AG10803 (cell line): ENCODE results near the gene PRKCZ.

Experiments used
- DNase-seq: peaks from one replicate; pipeline ENCODE4 v3.0.0; 2010; ENCODE audit warnings: low read depth
- H3K4me3 ChIP-seq: 2 replicates; pipeline ENCODE4 v1.5.1; 2011; ENCODE audit warnings: mild to moderate bottlenecking, low read length, control low read depth
- TF ChIP-seq, protein P1 (sequence below): conservative IDR thresholded peaks from 2 replicates; pipeline ENCODE4 v1.5.1; 2011; ENCODE audit warnings: mild to moderate bottlenecking, low read length, control low read depth, inconsistent platforms

Gene PRKCZ

DNA sequence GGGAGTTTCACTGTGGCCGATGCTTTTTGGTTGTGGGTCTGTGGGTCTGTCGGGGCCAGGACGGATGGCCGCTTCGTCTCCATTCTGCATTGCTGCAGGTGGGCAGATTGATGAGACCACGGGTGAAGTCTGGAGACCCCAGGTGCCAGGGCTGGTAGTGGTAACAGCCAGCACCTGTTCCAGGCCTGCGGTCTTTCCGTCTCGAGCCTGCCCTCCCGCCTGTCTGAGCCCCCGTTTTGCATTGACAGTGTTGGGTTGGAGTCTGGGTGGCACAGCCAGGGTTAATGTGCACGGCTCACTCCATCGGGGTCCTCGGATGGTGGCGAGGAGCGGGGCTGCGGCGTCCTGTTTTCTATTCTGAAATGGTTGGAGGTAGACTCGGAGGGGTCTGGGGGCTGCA, 24.2 kb downstream of the PRKCZ start:
- TF ChIP-seq, protein P1, sequence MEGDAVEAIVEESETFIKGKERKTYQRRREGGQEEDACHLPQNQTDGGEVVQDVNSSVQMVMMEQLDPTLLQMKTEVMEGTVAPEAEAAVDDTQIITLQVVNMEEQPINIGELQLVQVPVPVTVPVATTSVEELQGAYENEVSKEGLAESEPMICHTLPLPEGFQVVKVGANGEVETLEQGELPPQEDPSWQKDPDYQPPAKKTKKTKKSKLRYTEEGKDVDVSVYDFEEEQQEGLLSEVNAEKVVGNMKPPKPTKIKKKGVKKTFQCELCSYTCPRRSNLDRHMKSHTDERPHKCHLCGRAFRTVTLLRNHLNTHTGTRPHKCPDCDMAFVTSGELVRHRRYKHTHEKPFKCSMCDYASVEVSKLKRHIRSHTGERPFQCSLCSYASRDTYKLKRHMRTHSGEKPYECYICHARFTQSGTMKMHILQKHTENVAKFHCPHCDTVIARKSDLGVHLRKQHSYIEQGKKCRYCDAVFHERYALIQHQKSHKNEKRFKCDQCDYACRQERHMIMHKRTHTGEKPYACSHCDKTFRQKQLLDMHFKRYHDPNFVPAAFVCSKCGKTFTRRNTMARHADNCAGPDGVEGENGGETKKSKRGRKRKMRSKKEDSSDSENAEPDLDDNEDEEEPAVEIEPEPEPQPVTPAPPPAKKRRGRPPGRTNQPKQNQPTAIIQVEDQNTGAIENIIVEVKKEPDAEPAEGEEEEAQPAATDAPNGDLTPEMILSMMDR, result no peak

DNA sequence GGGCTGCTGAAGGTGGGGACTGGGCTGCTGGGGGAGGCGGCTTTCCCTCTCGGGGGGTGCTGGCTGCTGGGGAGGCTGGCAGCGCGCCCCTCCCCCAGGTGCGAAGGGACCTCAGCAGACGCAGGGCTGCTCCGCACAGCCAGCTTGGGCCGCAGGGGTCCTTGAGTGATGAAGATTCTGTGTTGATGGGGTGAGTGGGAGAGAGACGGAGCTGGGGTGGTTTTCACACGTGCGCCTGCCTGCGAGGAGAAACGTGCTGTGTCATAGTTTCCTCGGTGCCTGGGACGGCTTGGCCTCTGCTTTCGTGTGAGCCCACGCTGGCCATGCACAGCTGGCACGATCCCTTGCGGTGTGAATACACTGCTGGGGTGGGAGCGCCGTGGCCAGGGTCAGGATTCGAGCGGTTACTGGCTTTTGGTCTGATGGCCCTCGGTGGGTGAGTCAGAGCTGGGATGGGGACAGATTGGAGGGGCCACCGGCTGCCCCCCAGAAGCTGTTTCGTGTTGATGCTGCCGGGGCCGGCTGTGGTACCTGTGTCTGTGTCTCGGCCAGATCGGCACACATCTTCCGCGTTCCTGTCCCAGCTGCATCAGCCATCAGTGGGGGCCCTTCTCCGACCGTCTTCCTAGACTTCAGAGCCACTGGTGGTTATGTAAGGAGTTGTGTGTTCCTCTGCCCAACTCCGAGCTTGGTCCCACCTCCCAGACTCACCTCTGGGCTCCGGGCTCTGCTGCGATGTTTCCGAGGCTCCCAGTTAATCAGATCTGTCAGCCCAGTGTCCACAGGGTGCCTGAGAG, 24.9 kb downstream of the PRKCZ start:
- TF ChIP-seq, protein P1, result no peak
- no peak for DNase-seq
- no peak overlapping the region for H3K4me3 ChIP-seq

More for the DNA sequence above, 24.2 kb downstream of the PRKCZ start:
- no peak overlapping the region; the same call in 1 of the 2 replicates for H3K4me3 ChIP-seq
- DNase-seq, result no peak

DNA sequence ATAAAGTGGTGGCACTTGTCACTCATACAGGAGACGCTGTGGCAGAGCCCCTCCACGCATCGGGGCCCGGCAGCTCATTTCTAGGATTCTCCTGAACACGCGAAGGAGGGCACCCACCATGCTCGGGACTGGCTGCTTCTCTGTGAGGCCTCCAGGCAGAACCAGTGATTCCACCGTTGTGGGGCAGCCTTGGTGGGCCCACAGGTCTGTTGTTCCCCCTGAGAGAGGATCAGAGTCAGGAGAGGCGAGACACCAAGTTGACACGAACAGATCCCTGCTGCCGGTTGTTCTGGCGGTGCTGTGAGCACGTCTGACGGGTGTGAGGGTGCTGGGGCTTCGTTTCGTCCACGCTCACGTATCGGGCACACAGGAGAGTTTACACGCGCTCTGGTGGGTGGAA, 26.6 kb downstream of the PRKCZ start:
- TF ChIP-seq, protein P1, result no peak
- no peak for DNase-seq
- H3K4me3 ChIP-seq, result no peak overlapping the region

DNA sequence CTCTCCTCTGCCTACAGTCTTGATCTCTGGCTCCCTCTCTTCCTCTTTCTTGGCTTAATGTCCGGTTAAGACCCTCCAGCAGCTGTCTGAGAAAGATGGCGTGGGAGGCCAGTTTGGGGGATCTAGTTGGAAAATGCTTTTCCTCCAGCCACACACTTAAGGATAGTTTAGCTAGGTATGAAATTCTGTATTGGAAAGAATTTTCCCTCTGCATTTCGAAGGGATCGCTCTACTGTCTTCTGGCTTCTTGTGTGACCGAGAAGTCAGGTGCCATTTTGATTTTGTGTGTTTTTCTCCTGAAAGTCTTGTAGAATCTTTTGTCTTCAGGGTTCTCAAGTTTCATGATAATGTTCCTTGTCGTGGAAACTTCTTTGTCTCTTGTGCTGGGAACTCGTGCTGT, 28.0 kb downstream of the PRKCZ start:
- H3K4me3 ChIP-seq, result no peak overlapping the region
- DNase-seq, result no peak
- TF ChIP-seq, protein P1, result no peak

DNA sequence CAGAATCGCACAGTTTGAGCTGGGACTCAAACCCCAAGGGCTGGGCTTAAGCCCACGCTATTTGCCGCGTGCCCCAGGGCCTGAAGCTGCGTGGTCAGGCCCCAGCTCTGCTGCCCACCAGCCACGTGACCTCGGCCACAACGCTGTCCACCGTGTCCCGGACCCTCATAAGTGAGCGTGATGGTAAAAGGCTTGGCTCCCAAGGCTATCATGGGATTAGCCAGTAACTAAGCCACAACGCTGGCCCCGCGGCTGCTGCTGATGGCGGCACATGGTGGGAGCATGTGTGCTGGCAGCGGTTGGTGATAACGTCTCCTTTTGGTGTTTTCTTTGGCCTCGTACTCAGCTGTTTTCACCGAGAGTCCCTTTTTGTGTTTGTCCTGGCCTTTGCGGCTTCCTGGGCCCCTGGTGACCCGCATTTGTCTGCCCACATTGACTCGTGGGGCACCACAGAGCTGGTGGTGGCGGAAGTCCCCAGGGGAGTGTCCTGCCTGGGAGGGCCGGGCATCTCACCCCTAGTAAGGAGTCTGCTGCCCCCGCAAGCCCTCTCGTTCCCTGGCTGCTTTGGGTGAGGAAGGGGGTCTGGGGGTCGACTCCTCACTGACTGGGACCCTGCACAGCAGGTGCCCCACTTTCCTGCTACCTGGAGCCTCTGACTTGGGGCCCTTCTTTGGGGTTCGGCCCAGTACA, 29.3 kb downstream of the PRKCZ start:
- H3K4me3 ChIP-seq, result no peak overlapping the region
- DNase-seq, result no peak
- TF ChIP-seq, protein P1, result no peak

DNA sequence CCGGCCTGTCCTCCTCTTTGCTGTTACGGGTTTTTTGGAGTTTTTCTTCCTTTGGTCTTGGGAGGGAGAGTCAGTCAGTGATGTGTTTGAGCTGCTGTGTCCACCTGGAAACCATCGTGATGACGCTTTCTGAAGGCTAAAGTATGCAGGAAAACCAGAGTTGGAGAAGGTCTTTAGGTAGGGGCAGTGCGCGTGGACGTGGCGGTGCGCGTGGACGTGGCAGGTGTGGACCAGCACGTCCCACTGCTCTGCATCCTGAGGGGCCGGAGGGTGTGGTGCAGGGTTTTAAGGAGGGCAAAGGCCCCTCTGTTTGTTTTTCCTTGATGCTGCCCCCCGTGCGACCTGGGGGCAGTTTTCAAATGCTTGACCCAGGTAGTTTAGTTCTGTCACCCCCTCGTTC, 29.9 kb downstream of the PRKCZ start:
- TF ChIP-seq, protein P1, result no peak
- H3K4me3 ChIP-seq, result no peak overlapping the region

DNA sequence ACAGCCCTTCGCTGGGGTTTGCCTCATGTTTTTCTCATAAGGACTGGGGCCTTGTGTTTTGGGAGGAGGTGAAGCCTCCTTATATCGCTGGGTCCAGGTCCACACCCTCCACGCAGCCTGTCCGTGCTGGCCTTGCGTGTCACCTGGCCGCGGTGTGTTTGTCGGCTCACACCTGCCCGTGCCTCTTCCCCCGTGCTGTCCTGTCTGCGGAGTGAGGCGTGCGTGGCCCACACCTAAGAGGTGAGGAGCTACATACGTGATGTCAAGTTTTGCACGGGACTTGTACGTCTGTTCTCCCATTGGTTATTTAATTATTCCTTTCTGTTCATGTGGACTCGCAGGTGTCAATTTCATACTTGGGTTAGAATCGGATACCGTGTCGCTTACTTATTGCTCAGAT, 30.7 kb downstream of the PRKCZ start:
- no peak for DNase-seq
- TF ChIP-seq, protein P1, result no peak

More for the DNA sequence above, 29.9 kb downstream of the PRKCZ start:
- DNase-seq, result no peak

More for the DNA sequence above, 30.7 kb downstream of the PRKCZ start:
- H3K4me3 ChIP-seq, result no peak overlapping the region
